HG03175 (cell line): Measurements from ENCODE around the gene DDX6.

ENCODE experiments used
- ATAC-seq: cut with Tn5 transposase; IDR thresholded peaks from one replicate; pipeline ENCODE4 v1.9.1; 2021; ENCODE audit warnings: mild to moderate bottlenecking, moderate library complexity; ENCODE audit not compliant: unreplicated experiment

The DDX6 gene

GRCh38 chr11:118705791-118706545 is 85.0 kb downstream of the DDX6 start:
- ATAC-seq: no peak

DNA sequence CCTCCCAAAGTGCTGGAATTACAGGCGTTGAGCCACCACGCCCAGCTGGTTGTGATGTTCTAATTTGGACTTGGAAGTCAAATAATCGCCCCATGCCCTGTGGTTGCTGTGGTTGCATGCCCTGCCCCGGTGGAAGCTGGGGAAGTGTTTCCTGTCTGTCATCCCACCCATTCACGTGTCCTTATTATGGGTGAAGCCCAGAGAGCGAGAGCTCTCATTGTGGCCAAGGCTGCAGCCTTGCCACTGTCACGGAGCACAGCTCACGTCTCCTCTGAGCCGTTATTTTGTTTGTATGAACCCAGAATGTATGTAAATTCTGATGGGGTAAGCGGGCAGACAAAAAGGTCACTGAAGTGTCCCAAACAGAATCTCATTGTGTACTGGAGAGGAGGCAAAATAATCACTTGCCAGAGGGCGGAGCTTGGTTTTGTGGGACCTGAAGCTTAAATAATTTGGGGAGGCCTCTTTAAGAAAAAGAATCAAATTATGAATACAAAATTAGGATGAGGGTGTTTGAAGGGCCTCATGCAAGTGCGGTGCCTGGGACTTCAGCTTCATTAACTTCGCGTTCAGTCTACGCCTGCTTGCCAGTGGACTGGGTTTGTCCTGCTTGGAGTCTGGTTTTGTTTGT is 85.7 kb downstream of the DDX6 start:
- ATAC-seq: no peak

- no peak for ATAC-seq
Measured at GRCh38 chr11:118703563-118704106, 87.3 kb downstream of the DDX6 start.

GRCh38 chr11:118699506-118700220 is 91.3 kb downstream of the DDX6 start:
- ATAC-seq: no peak
